Body of pancreas (tissue), 4 donors: ENCODE data around the gene PLAC1. TPM values are rescaled to one million over a fixed set of nuclear protein-coding genes. Genes with fewer than 3 reads are reported as not detected.

Source experiments
- ATAC-seq: fragments of 150-250 bp; one replicate; pipeline ENCODE4 v1.9.1; 2016
- DNase-seq, 4 donors: peaks; one replicate each; pipeline ENCODE4 v3.0.0-alpha.2; 2019
- H3K27ac ChIP-seq, 4 donors: fragments of 200-600 bp; sonication (generic); 1 replicate in 3 of 4; 2 replicates in 1 of 4; pipeline versions ENCODE4 v1.5.1 to v1.6.1; 2016 to 2019; ENCODE audit warnings: mild to moderate bottlenecking in 1 of 4, mixed read lengths in 1 of 4, moderate library complexity in 1 of 4
- H3K27me3 ChIP-seq, 2 donors: fragments of 200-600 bp; sonication (generic); one replicate each; pipeline ENCODE4 v1.6.0; 2016; ENCODE audit warnings: mild to moderate bottlenecking in 1 of 2
- H3K36me3 ChIP-seq, 2 donors: fragments of 200-600 bp; sonication (generic); replicated peaks in 1 of 2; 2 replicates each; pipeline ENCODE4 v1.5.1; 2016; ENCODE audit warnings: low read depth in 2 of 2; ENCODE audit not compliant: insufficient read depth in 1 of 2
- H3K4me1 ChIP-seq: fragments of 200-600 bp; sonication (generic); one replicate; pipeline ENCODE4 v1.6.0; 2016
- H3K4me3 ChIP-seq, 2 donors: fragments of 200-600 bp; sonication (generic); 1 replicate in 1 of 2; 2 replicates in 1 of 2; pipeline ENCODE4 v1.5.1; 2016 to 2019
- H3K9me3 ChIP-seq, 3 donors: fragments of 200-600 bp; sonication (generic); 1 replicate in 2 of 3; 2 replicates in 1 of 3; pipeline ENCODE4 v1.5.1; 2016
- CTCF ChIP-seq, 7 experiments: fragments of 450-650 bp in 4 of 7; fragments of 200-600 bp in 3 of 7; sonication (generic) in 3 of 7; IDR thresholded peaks; one replicate each; pipeline ENCODE4 v1.5.1; 2016 to 2019; ENCODE audit warnings: antibody characterized with exemption in 7 of 7
- POLR2A ChIP-seq, 3 donors: fragments of 450-650 bp; IDR thresholded peaks; one replicate each; pipeline ENCODE4 v1.6.1; 2016; ENCODE audit warnings: antibody characterized with exemption in 3 of 3, mild to moderate bottlenecking in 2 of 3
- WGBS, 2 donors: methylation state at CpG; one replicate each; pipeline ENCODE4 v1.1.5; 2017; 5-methylcytosine and 5-hydroxymethylcytosine counted together
- intact Hi-C: fragments of 100-400 bp; cut with DNase I; formaldehyde crosslinking; loops from one replicate; pipeline ENCODE4 v1.15.1; 2023
- total RNA-seq, 2 donors: library from RNA; depleted of rRNA; stranded (reverse); fragments of >200 nt; gene quantifications; one replicate each; pipeline ENCODE4 v1.1.0, GENCODE V29; 2016

PLAC1 gene
- total RNA-seq, 2 donors from 2014 or later, result not detected

GRCh38 chrX:134537179-134537955 is 120.9 kb downstream of the PLAC1 start:
- intact Hi-C loops, result no loop called here
- no peaks in the 10 kb centered on the region for H3K36me3 ChIP-seq
- no peaks in the 10 kb centered on the region for H3K9me3 ChIP-seq
- H3K27me3 ChIP-seq, result no peaks in the 10 kb centered on the region
- no peak overlapping the region for H3K4me3 ChIP-seq
- H3K27ac ChIP-seq, result no peak overlapping the region
- no peak for ATAC-seq
- peaks cover 9% of the 10 kb centered on the region for H3K4me1 ChIP-seq
- TF ChIP-seq POLR2A (IDR thresholded peaks at IDR 0.05) (no peak), CTCF (IDR thresholded peaks at IDR 0.05) (no peak)
- DNase-seq, result peak in 1 of 4 donors; percentile 3
- WGBS, 2 donors, result 40 to 78% methylated on average over 3 to 4 of the region's 5 CpGs

GRCh38 chrX:134533952-134534351 is 124.3 kb downstream of the PLAC1 start:
- no peak overlapping the region for H3K27ac ChIP-seq
- no peaks in the 10 kb centered on the region for H3K27me3 ChIP-seq
- H3K36me3 ChIP-seq, result no peaks in the 10 kb centered on the region
- TF ChIP-seq CTCF (IDR thresholded peaks at IDR 0.05) (no peak), POLR2A (IDR thresholded peaks at IDR 0.05) (no peak)
- 59 to 62% methylated on average over 3 to 4 of the region's 4 CpGs for WGBS, 2 donors
- no peak overlapping the region for H3K4me3 ChIP-seq
- intact Hi-C loops, result no loop called here
- H3K9me3 ChIP-seq, result no peaks in the 10 kb centered on the region
- H3K4me1 ChIP-seq, result peaks cover 9% of the 10 kb centered on the region
- ATAC-seq, result no peak
- no peak for DNase-seq

- H3K4me1 ChIP-seq, result peaks cover 9% of the 10 kb centered on the region
- TF ChIP-seq POLR2A (IDR thresholded peaks at IDR 0.05), result no peak
- TF ChIP-seq CTCF (IDR thresholded peaks at IDR 0.05), result no peak
- H3K36me3 ChIP-seq, result no peaks in the 10 kb centered on the region
- DNase-seq (no peak), ATAC-seq (no peak)
- H3K4me3 ChIP-seq, result no peak overlapping the region
- intact Hi-C loops, result no loop called here
- H3K9me3 ChIP-seq, result no peaks in the 10 kb centered on the region
- no peak overlapping the region for H3K27ac ChIP-seq
- 86 to 87% methylated on average over 8 to 9 of the region's 9 CpGs for WGBS, 2 donors
- H3K27me3 ChIP-seq, result no peaks in the 10 kb centered on the region
These were observed 124.9 kb downstream of the PLAC1 start for GRCh38 chrX:134533352-134533751.

DNA sequence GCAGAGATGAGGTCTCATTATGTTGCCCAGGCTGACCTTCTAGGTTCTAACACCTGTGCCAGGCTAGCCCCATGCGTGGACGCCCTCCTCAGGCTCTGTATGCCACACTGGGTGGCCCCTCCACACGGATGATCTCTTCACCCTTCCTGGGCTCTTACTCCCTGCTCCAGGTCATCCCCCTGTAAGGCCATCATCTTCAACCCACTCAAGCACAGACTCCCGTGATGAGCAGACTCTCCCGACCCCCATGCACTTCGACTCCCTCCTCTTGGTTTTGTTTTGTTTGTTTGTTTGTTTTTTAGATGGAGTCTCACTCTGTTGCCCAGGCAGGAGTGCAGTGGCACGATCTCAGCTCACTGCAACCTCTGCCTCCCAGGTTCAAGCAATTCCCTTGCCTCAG is 127.4 kb downstream of the PLAC1 start:
- no peak overlapping the region for H3K27ac ChIP-seq
- ATAC-seq (no peak), DNase-seq (no peak)
- H3K9me3 ChIP-seq, result no peaks in the 10 kb centered on the region
- TF ChIP-seq CTCF (IDR thresholded peaks at IDR 0.05) (no peak), POLR2A (IDR thresholded peaks at IDR 0.05) (no peak)
- H3K36me3 ChIP-seq, result no peaks in the 10 kb centered on the region
- H3K27me3 ChIP-seq, result no peaks in the 10 kb centered on the region
- H3K4me3 ChIP-seq, result no peak overlapping the region
- no peaks in the 10 kb centered on the region for H3K4me1 ChIP-seq
- intact Hi-C loops, result no loop called here
- 70 to 91% methylated on average over 7 of the region's 7 CpGs for WGBS, 2 donors

- no peak for ATAC-seq
These were observed 128.8 kb downstream of the PLAC1 start for GRCh38 chrX:134529481-134529880.

More at GRCh38 chrX:134529481-134529880, 128.8 kb downstream of the PLAC1 start:
- WGBS, 2 donors, result 82 to 100% methylated on average over 4 to 5 of the region's 6 CpGs
- DNase-seq, result no peak
- no peaks in the 10 kb centered on the region for H3K27me3 ChIP-seq
- H3K4me3 ChIP-seq, result no peak overlapping the region
- H3K9me3 ChIP-seq, result no peaks in the 10 kb centered on the region
- H3K27ac ChIP-seq, result no peak overlapping the region
- no peaks in the 10 kb centered on the region for H3K36me3 ChIP-seq
- H3K4me1 ChIP-seq, result no peaks in the 10 kb centered on the region
- intact Hi-C loops, result no loop called here
- TF ChIP-seq POLR2A (IDR thresholded peaks at IDR 0.05) (no peak), CTCF (IDR thresholded peaks at IDR 0.05) (no peak)
